Muscle of arm (tissue), 14 donors: ENCODE results near the gene KCTD11. TPM values are rescaled to one million over a fixed set of nuclear protein-coding genes. Genes with fewer than 3 reads are reported as not detected.
A peak's percentile ranks its signal among the peaks of the same experiment; 100 is the strongest.

ENCODE experiments used
- DNase-seq: peaks from one replicate; pipeline ENCODE4 v3.0.0-alpha.2; 2013
- long read RNA-seq, 11 donors: transcript quantifications; one replicate each; lab custom pipeline, GENCODE V29; 2026
- polyA plus RNA-seq, 12 donors: library from polyadenylated mRNA; unstranded; fragments of 120-200 nt; gene quantifications; one replicate each; pipeline ENCODE4 v1.2.1, GENCODE V29; 2013; ENCODE audit not compliant: insufficient read length in 12 of 12

Gene KCTD11
- 1 to 10 TPM in 11 of 12 donors, not detected in 1; 5.0 to 9.0 (median 6.6) TPM for polyA plus RNA-seq
- long read RNA-seq, donor 1, transcript KCTD11-201 (1 exons, 2,783 nt): major isoform, 22 of 27 reads
- long read RNA-seq, donor 1, transcript KCTD11-202 (1 exons, 3,051 nt): minor isoform, 5 of 27 reads
- long read RNA-seq, donor 1, partial matches to known transcripts: 0 of 27 reads
- long read RNA-seq, donor 1, other reads (novel, unspliced or antisense): 0 of 27 reads
- long read RNA-seq, donor 2, transcript KCTD11-201 (1 exons, 2,783 nt): major isoform, 16 of 17 reads
- long read RNA-seq, donor 2, partial matches to known transcripts: 0 of 17 reads
- long read RNA-seq, donor 2, other reads (novel, unspliced or antisense): 0 of 17 reads
- long read RNA-seq, donor 3, transcript KCTD11-201 (1 exons, 2,783 nt): major isoform, 7 of 7 reads
- long read RNA-seq, donor 3, partial matches to known transcripts: 0 of 7 reads
- long read RNA-seq, donor 3, other reads (novel, unspliced or antisense): 0 of 7 reads
- long read RNA-seq, donor 4, transcript KCTD11-201 (1 exons, 2,783 nt): major isoform, 5 of 6 reads
- long read RNA-seq, donor 4, partial matches to known transcripts: 0 of 6 reads
- long read RNA-seq, donor 4, other reads (novel, unspliced or antisense): 0 of 6 reads
- long read RNA-seq, donor 5, transcript KCTD11-201 (1 exons, 2,783 nt): major isoform, 8 of 15 reads
- long read RNA-seq, donor 5, transcript KCTD11-202 (1 exons, 3,051 nt): minor isoform, 7 of 15 reads
- long read RNA-seq, donor 5, partial matches to known transcripts: 0 of 15 reads
- long read RNA-seq, donor 5, other reads (novel, unspliced or antisense): 0 of 15 reads
- long read RNA-seq, donor 6, transcript KCTD11-201 (1 exons, 2,783 nt): major isoform, 9 of 11 reads
- long read RNA-seq, donor 6, partial matches to known transcripts: 0 of 11 reads
- long read RNA-seq, donor 6, other reads (novel, unspliced or antisense): 0 of 11 reads
- long read RNA-seq, donor 7, partial matches to known transcripts: 0 of 4 reads
- long read RNA-seq, donor 7, other reads (novel, unspliced or antisense): 0 of 4 reads
- long read RNA-seq, donor 8, transcript KCTD11-201 (1 exons, 2,783 nt): major isoform, 14 of 15 reads
- long read RNA-seq, donor 8, partial matches to known transcripts: 0 of 15 reads
- long read RNA-seq, donor 8, other reads (novel, unspliced or antisense): 0 of 15 reads
- long read RNA-seq, donor 9, transcript KCTD11-201 (1 exons, 2,783 nt): major isoform, 7 of 9 reads
- long read RNA-seq, donor 9, partial matches to known transcripts: 0 of 9 reads
- long read RNA-seq, donor 9, other reads (novel, unspliced or antisense): 0 of 9 reads
- long read RNA-seq, donor 10, transcript KCTD11-201 (1 exons, 2,783 nt): major isoform, 12 of 17 reads
- long read RNA-seq, donor 10, transcript KCTD11-202 (1 exons, 3,051 nt): minor isoform, 5 of 17 reads
- long read RNA-seq, donor 10, partial matches to known transcripts: 0 of 17 reads
- long read RNA-seq, donor 10, other reads (novel, unspliced or antisense): 0 of 17 reads
- long read RNA-seq, donor 11, transcript KCTD11-201 (1 exons, 2,783 nt): major isoform, 10 of 15 reads
- long read RNA-seq, donor 11, transcript KCTD11-202 (1 exons, 3,051 nt): minor isoform, 5 of 15 reads
- long read RNA-seq, donor 11, partial matches to known transcripts: 0 of 15 reads
- long read RNA-seq, donor 11, other reads (novel, unspliced or antisense): 0 of 15 reads

DNA sequence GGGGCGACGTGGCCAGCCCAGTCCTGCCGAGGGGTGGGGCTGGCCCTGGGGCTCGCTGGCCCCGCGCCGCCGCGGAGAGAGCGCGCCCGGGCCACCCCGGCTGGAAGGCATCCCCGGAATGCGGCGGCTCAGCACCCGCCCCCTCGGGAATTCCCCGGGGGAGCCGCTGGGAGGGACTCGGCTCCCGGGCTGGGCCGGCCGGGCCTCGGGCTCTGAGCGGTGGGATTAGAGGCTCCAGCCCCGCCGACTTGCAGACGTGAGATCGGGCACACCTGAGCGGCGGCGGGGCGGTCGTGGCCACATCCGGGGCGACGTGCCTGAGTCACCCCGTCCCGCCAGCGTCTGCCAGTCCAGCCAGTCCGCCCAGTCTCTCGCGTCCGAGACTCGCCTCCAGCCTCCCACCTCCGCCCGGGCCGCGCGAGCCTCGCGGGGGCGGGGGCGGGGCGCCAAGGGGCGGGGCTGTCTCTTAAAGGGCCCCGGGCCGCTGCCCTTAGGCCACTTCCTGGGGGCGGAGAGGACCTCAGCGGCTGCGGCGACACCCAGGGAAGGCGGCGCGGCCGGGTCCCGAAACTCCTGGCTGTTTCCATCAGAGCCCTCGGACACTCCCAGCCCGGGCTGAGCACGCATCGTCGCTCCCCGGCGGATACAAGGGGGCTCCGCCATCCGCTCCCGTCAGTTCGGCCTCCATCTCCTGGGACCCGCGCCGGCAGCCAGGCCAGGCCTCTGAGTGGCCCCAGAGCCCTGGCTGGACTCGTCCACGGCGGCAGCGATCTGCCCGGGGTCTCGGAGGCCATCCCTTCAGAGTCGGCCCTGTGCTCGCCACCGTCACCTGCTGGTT lies at the start of gene KCTD11:
KCTD11 (plus strand) TSS at position 498 of the 838 bp plus-strand sequence.
- peak; percentile 75 for DNase-seq

DNA sequence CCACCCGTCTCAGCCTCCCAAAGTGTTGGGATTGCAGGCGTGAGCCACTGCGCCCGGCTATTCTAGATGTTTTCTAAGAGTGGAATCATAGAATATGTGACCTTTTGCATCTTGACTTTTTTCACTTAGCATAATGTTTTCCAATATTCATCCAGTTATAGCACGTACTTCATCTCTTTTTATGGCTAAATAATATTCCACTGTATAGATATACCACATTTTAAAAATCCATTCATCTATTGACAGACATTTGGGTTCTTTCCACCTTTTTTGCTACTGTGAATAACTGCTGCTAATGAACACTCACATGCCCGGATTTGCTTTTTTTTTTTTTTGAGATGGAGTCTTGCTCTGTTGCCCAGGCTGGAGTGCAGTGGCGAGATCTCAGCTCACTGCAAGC lies 47.8 kb upstream of the KCTD11 start:
- no peak for DNase-seq

DNA sequence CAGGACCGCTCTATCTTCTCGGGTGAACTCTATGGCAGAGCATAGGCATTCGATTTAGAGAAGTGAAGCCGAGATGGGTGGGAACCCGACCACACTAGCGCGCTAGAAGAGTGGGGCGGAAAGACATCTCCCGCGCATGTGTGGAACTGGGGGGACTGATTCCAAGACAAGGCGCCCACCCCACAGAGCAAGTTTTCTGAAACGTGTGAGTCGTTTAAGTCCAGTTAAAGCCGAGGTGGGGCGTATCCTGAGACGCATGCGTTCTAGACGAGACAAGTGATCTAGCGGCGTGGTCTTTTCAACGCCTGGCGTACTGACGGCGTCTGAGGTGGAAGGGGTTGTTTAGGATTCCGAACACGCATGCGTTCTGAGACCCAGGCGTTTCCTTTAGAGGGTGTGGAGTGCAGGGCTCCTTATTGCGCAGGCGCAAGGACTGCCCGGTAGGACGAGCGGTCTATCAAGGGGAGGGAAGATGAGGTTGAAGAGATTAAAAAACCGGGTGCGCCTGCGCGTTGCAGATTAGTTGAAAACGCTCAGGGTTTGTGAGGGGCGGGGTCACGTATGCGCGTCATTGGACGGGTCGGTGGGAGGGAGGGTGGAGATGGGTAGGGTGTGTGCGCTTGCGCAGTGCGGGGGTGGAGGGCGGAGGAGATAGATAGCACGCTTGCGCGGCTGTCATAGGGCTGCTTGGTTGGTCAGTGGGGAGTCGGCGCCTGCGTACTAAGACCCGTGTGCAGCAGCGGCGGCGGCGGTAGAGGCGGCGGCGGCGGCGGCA lies 44.9 kb upstream of the KCTD11 start, which contains the start of gene EIF5A:
EIF5A (plus strand) TSS at position 718 of the 775 bp plus-strand sequence. CDS start 2,008 bp downstream, outside the sequence.
- DNase-seq: peak; percentile 100

DNA sequence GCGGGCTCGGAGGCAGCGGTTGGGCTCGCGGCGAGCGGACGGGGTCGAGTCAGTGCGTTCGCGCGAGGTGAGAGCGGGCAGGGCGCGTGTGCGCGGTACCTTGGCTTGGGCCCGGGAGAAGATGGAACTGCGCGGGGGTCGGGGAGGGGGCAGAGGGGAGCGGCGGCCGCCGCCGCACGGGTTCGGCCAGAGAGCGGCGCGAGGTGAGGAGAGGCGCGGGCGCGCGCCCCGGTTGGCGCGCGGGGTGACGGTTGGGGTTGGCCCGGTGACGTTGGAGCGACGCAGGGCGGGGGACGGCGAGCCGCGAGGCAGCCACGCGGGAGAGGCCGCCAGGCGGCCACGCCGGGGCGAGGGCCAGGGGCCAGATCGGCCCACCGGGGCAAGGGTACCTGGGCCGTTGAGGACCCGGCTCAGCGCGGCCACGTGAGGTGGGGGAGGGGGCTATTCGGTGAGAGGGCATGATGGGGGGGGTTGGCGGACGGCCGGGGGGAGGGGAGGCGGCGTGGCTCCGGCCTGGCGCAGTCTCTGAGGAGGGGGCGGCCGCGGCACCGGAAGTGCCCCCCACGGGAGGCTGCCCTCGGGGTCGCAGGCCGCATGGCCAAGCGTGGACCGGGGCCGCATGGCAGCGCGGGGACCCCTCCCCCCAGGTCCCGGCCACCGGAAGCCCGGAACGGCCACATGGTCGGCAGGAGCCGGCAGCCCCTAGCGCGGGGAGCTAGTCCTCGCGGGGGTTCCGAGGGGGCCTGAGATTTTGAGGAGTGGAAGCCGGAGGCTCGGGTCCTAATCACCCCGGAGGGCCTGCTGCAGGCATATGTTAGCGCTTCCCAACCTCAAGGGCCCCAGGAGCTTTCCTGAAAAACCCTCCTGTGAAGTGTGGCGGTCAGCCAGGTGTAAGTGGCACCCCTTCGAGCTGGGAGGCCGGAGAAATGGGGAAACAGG lies 44.0 kb upstream of the KCTD11 start:
- DNase-seq: peak; percentile 25

DNA sequence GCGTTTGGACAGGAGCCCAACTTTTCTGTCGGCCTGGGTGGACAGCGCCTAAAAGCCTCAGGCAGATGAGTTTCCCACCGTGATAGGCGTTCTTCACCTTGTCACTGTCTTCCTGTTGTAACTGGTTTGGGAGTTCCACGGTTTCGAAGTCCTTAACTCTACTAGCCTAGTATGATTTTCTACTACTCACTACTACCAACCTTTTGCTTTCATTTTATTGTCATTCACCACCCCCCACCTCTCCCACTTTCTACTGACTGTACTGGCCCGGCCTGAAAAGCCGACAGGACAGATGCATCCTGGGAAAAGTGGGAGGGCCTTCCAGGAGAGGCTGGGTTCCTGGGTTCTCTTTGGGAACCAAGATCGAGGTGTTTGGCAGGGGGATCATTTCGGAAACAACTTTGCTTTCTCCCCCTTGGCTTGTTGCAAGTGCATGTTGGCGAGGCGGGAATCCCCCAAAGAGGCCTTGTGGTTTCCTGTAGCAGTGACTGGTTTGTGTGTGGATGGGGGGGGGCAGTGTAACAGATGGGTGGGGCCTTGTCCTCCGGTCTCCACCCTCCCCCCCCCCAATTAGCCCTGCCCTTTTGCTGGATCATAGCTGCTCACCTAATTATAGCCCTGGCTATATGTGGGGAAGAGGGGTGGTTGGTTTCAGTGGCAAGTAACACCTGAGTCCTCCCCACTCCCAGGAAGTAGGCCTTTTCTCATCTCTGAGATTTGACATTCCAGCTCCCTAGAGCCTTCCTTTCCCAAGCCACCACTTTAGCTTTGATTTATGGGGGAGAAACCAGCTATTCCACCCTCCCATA lies 43.1 kb upstream of the KCTD11 start:
- peak; percentile 69 for DNase-seq

DNA sequence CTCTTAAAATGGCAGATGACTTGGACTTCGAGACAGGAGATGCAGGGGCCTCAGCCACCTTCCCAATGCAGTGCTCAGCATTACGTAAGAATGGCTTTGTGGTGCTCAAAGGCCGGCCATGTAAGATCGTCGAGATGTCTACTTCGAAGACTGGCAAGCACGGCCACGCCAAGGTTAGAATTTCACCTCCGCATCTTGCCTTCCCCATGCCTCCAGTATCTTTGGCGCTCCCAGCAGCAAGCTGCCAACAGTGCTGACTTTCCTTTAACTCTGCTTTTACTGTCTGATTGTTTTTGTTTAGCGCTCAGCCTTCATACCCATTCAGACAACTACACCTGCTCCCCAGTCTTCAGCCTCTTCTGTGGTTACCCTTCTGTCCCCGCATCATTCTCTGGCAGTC lies 42.3 kb upstream of the KCTD11 start:
- DNase-seq: no peak

DNA sequence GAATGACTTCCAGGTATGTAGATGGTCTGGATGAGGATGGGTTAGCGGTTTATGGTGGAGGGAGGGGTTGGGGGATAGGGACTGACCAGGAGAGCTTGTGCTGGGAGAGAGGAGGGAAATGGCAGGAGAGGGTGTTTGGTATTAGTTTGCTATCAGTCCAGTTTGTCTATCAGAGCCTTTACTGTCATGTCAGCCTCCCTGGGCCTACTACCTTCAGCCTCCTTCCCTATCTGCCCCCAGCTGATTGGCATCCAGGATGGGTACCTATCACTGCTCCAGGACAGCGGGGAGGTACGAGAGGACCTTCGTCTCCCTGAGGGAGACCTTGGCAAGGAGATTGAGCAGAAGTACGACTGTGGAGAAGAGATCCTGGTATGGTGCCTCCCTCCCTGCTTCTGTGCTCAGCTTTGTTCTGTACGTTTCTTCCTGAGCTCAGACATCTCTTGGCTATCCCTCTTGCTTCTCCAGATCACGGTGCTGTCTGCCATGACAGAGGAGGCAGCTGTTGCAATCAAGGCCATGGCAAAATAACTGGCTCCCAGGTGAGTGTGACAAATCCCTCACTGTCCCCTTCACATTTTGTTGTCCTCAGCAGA lies 40.8 kb upstream of the KCTD11 start:
- DNase-seq: no peak

DNA sequence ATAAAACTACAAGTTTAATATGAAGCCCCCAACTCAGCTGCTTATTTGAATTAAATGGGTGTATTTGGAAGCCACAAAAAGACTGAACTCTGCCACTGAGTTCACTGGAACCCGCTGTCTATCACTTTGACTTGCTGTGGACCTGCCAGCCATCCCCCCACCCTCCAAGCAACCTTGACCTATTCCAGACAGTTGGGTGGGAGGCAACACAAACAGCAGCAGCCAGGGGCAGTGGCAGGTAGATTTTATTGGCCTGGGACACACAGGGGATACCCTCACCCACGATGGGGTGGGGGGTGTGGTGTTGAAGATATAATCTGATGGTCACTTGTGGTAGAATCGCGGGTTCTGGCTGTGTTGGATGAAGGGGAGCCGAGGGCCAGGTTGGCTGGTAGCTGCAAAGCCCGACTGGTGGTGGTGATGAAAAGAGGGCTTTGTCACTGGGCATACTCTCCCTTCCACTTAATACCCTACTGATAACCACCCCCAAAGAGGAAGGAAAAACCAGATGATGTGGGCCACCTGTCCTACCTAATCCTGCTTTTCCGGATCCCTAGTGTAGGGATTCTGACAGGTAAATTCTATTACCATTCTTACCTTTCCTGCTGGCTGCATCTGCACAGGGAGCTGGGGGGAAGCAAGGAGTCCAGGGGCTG lies 39.4 kb upstream of the KCTD11 start:
- DNase-seq: no peak

DNA sequence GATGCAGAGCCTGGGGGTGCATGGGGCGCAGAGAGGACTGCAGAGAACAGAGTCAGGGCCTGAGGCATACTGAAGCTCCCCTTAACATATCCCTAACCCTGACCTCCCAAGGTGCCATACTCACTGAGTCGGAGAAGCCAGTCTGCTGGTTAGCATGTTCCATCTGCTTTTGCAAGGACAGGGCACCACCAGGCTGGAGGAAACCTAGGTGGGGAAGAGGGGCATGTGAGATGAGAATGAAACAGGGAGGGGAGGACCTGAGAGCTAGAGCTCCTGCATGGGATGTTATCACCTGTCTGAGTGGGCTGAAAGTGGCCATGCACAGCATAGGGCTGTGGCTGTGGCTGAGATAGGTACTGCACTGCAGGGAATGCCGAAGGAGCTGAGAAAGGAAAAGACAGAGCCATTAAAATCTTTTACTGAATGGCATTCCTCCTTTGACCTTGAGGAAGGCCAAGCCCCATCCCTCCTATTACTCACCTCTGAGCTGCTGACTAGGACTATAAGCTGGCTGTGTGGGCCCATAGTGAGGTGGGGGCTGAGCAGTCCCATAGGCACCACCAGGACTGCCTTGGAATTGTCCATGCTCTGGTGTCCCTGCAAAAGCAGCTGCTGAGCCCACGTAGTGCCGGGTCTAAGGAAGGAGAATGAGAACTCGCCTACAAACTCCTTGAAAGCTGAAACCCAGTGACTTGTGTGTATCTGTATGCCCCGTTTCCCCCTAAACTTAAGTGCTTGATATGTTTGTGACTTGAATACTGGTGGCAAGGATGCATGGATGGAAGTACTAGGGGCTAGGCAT lies 38.7 kb upstream of the KCTD11 start:
- DNase-seq: no peak

DNA sequence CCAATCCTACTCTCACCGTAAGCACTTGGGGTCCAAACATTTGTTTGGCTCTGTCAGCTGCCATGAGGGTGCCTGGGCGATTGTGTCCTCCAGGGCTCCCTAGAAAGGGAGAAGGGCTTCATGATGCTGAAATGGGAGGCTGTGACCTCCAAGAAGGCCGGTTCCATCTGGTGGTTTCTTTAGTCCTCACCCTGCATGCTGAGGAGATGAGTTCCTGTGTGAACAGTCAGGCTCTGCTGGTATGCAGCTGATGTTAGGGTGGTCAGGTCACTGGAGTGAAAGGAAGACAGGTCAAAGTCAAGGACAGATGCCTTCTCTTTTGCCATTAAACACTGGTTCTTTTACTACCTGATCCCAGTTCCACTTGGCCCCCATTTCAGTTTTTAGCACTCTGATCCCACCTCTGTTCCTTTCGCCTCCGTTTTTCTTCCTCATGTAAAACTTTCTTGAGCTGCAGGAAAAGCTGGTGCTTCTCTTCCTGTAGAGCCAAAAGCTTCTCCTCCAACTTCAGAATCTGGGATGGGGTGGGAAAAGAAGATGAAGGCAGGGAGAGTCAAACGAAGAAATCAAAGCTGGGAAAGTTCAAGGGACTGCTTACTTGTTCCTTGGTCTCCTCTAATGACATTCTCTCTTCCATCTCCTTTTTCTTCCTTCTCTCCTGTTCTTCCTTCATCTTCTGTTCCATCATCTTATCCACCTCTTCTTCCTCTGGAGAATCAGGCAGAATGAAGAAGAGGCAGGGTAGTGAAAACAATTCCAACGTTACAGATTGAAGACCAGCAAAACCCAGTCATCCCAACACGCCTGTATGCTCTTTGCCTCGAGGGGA lies 37.9 kb upstream of the KCTD11 start:
- no peak for DNase-seq

DNA sequence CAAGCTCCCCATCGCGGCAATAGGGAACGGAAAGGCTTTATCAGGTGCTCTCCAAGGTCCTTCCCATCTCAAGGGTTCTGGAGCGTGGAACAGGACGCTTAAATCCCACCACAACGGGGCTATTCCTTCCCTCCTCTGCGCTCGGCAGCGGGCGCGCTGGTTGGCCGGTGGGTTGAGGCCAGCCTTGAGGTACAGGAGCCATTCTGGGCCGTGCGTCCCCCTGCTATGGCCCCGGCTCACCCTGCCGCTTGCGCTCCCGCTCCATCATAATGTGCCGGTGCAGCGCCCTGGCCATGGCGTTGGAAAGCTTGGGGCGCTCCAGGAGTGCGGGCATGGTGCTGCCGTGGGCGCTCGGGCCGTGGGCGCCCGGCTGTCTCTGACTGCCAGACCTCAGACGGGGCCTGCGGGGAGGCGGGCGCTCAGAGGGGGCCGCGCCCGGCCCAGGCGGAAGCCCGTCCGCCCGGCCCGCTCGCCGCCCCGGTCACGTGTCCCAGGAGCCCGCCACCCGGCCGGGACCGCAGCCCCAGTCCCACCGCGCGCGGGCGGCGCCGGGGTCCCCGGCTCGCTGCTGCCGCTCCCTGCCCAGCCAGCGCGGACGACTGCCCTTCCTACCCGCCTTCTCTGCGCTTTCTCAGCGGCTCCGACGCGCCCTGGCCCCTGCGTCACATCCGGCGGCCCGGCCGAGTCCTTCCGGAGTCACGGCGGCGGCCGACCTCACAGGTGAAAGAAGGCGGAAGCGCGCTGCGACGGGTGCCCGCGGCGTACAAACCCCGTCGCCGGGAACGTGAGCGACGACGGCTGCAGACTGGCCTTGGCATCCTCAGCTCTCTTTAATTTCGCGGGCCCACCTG lies 37.0 kb upstream of the KCTD11 start, which contains the start of gene GPS2:
GPS2 (minus strand) TSS at position 642 of the 851 bp plus-strand sequence; CDS start at position 334, 308 bp downstream.
- peak; percentile 89 for DNase-seq

DNA sequence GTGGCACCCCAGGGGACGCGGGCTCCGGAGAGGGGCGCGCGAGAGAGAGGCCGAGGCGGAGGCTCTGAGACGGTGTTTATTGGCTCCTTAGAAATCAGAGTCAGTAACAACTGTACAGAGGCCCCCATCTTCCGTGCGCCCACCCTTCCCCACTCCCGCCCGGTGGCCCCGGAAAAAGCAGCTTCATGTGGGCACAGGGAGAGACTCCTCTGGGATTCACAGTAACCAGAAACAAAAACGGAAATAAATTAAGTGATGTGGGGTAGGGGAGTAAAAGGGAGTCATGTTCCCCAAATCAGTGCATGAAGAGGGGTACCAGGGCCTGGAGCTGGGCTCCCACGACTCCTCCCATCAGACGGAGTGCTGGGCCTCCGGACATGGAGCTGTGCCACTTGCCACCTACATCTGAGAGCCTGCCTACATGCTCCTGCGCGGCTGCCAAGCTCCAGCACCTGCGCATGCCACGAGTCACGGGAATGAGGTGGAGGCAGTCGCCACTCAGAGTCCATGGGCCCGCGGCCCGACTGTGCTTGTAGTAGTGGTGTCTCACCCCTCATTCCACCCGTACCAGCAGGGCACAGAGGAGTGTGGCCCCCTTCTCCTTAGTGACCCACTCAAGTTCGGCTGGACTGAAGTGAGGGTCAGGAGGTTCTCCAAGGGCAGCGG lies 36.3 kb upstream of the KCTD11 start:
- no peak for DNase-seq
